GM23338 (cell line): ENCODE results near the gene LPO. TPM values are rescaled to one million over a fixed set of nuclear protein-coding genes. Genes with fewer than 3 reads are reported as not detected.

Source experiments
- ATAC-seq: fragments of 200-7000 bp; cut with Tn5 transposase; 3 replicates; pipeline ENCODE4 v1.9.1; 2020
- DNase-seq: peaks from one replicate; pipeline ENCODE4 v3.0.0-alpha.2; 2015; ENCODE audit warnings: low spot score
- H2AFZ ChIP-seq: fragments of 200-600 bp; sonication (generic); 2 replicates; pipeline ENCODE4 v1.8.0; 2016; ENCODE audit warnings: antibody characterized with exemption, mild to moderate bottlenecking, moderate library complexity
- H3F3A ChIP-seq: fragments of 200-600 bp; sonication (generic); replicated peaks from 2 replicates; pipeline ENCODE4 v1.8.0; 2017; ENCODE audit warnings: antibody characterized with exemption, mixed run types, low read depth
- H3K27ac ChIP-seq: fragments of 200-600 bp; sonication (generic); 2 replicates; pipeline ENCODE4 v1.6.1; 2016; ENCODE audit warnings: low read depth
- H3K27me3 ChIP-seq: fragments of 200-600 bp; sonication (generic); 2 replicates; pipeline ENCODE4 v1.8.0; 2016; ENCODE audit warnings: mild to moderate bottlenecking, mixed run types, moderate library complexity; ENCODE audit not compliant: insufficient read depth
- H3K36me3 ChIP-seq: fragments of 200-600 bp; sonication (generic); 2 replicates; pipeline ENCODE4 v1.8.0; 2016; ENCODE audit warnings: mild to moderate bottlenecking; ENCODE audit not compliant: insufficient read depth
- H3K4me1 ChIP-seq: fragments of 200-600 bp; sonication (generic); 2 replicates; pipeline ENCODE4 v1.8.0; 2016; ENCODE audit warnings: mild to moderate bottlenecking, moderate library complexity; ENCODE audit not compliant: insufficient read depth
- H3K4me2 ChIP-seq: fragments of 200-600 bp; sonication (generic); 2 replicates; pipeline ENCODE4 v1.7.1; 2017; ENCODE audit warnings: mixed run types
- H3K4me3 ChIP-seq: fragments of 200-600 bp; sonication (generic); 2 replicates; pipeline ENCODE4 v1.6.1; 2016; ENCODE audit warnings: mixed run types
- H3K79me2 ChIP-seq: fragments of 200-600 bp; sonication (generic); replicated peaks from 2 replicates; pipeline ENCODE4 v1.8.0; 2017; ENCODE audit warnings: mild to moderate bottlenecking; ENCODE audit not compliant: insufficient read depth
- H3K9me2 ChIP-seq: fragments of 200-600 bp; sonication (generic); 2 replicates; pipeline ENCODE4 v1.8.0; 2017; ENCODE audit not compliant: insufficient read depth
- H4K20me1 ChIP-seq: fragments of 200-600 bp; sonication (generic); replicated peaks from 2 replicates; pipeline ENCODE4 v1.8.0; 2017; ENCODE audit warnings: mild to moderate bottlenecking; ENCODE audit not compliant: insufficient read depth
- H3K27ac Mint-ChIP-seq: 2 replicates; pipeline ENCODE4 v1.8.0; 2020; ENCODE audit warnings: inconsistent platforms, mild to moderate bottlenecking, moderate library complexity, mixed read lengths
- H3K27me3 Mint-ChIP-seq: 3 replicates; pipeline ENCODE4 v1.8.0; 2022; ENCODE audit warnings: low read depth, mild to moderate bottlenecking, moderate library complexity, mixed read lengths, inconsistent platforms; ENCODE audit not compliant: insufficient read depth, poor library complexity
- H3K36me3 Mint-ChIP-seq: 3 replicates; pipeline ENCODE4 v1.8.0; 2021; ENCODE audit warnings: low read depth, mild to moderate bottlenecking, inconsistent platforms, moderate library complexity, mixed read lengths
- H3K4me1 Mint-ChIP-seq: 3 replicates; pipeline ENCODE4 v1.8.0; 2020; ENCODE audit warnings: mild to moderate bottlenecking, inconsistent platforms, mixed read lengths
- H3K4me3 Mint-ChIP-seq: 3 replicates; pipeline ENCODE4 v1.8.0; 2021; ENCODE audit warnings: moderate library complexity, mild to moderate bottlenecking, inconsistent platforms, mixed read lengths
- H3K9me3 Mint-ChIP-seq: 3 replicates; pipeline ENCODE4 v1.8.0; 2020; ENCODE audit warnings: moderate library complexity, mild to moderate bottlenecking, inconsistent platforms, mixed read lengths
- CREB1 ChIP-seq: fragments of 250-450 bp; sonication (Bioruptor Pico); IDR thresholded peaks from 2 replicates; pipeline ENCODE4 v1.5.0; 2020; ENCODE audit warnings: low read depth, mild to moderate bottlenecking, moderate library complexity
- EZH2 ChIP-seq: fragments of 200-600 bp; sonication (generic); IDR thresholded peaks from one replicate; pipeline ENCODE4 v1.8.0; 2017; ENCODE audit warnings: antibody characterized with exemption, mild to moderate bottlenecking, low read depth; ENCODE audit not compliant: unreplicated experiment
- EZH2phosphoT487 ChIP-seq: fragments of 200-600 bp; sonication (generic); IDR thresholded peaks from one replicate; pipeline ENCODE4 v1.8.1; 2018; ENCODE audit warnings: antibody characterized with exemption; ENCODE audit not compliant: unreplicated experiment
- JUNB ChIP-seq: IDR thresholded peaks from one replicate; pipeline ENCODE4 v1.6.1; 2016; ENCODE audit warnings: antibody characterized with exemption; ENCODE audit not compliant: unreplicated experiment
- NANOG ChIP-seq: IDR thresholded peaks from 2 replicates; pipeline ENCODE4 v1.6.1; 2016; ENCODE audit warnings: antibody characterized with exemption, borderline replicate concordance
- POLR2AphosphoS5 ChIP-seq: IDR thresholded peaks from 2 replicates; pipeline ENCODE4 v1.6.1; 2016; ENCODE audit warnings: antibody characterized with exemption, low read depth
- STAT1 ChIP-seq: IDR thresholded peaks from one replicate; pipeline ENCODE4 v1.6.1; 2016; ENCODE audit warnings: antibody characterized with exemption; ENCODE audit not compliant: unreplicated experiment
- ZNF114 ChIP-seq: fragments of 250-450 bp; sonication (Bioruptor Pico); IDR thresholded peaks from 2 replicates; pipeline ENCODE4 v1.5.0; 2020; ENCODE audit warnings: mild to moderate bottlenecking, moderate library complexity
- ZNF331 ChIP-seq: fragments of 250-450 bp; sonication (Bioruptor Pico); IDR thresholded peaks from 2 replicates; pipeline ENCODE4 v1.5.0; 2020; ENCODE audit warnings: low read depth, mild to moderate bottlenecking, moderate library complexity
- polyA plus RNA-seq: library from polyadenylated mRNA; unstranded; fragments of >200 nt; fragmentation: Nextera tagmentation; extraction: Ambion mirVana; gene quantifications from 2 replicates; pipeline ENCODE4 v1.2.1, GENCODE V29; 2016
- total RNA-seq: library from RNA; depleted of rRNA; stranded (reverse); fragments of >200 nt; shearing (Covaris generic); gene quantifications from 2 replicates; pipeline ENCODE4 v1.2.3, GENCODE V29; 2014
- TF ChIP-seq, protein P1 (sequence below): IDR thresholded peaks from 2 replicates; pipeline ENCODE4 v1.6.1; 2016; ENCODE audit warnings: antibody characterized with exemption
- TF ChIP-seq, protein P2 (sequence below), 2 experiments: fragments of 200-600 bp in 1 of 2; sonication (generic) in 1 of 2; conservative IDR thresholded peaks; 2 replicates each; pipeline versions ENCODE4 v1.5.1 to v1.6.1; 2016 to 2017; ENCODE audit warnings: antibody characterized with exemption in 2 of 2, low read depth in 2 of 2, mild to moderate bottlenecking in 2 of 2, moderate library complexity in 1 of 2
- TF ChIP-seq, protein P3 (sequence below): IDR thresholded peaks from one replicate; pipeline ENCODE4 v1.6.1; 2018; ENCODE audit warnings: antibody characterized with exemption; ENCODE audit not compliant: unreplicated experiment
- TF ChIP-seq, protein P4 (sequence below): fragments of 250-450 bp; sonication (Bioruptor Pico); IDR thresholded peaks from 2 replicates; pipeline ENCODE4 v1.5.0; 2020; ENCODE audit warnings: mild to moderate bottlenecking, moderate library complexity

The LPO gene
- total and polyA plus RNA-seq, 2 experiments from 2014 or later, result 0.13 to 0.35 TPM

DNA sequence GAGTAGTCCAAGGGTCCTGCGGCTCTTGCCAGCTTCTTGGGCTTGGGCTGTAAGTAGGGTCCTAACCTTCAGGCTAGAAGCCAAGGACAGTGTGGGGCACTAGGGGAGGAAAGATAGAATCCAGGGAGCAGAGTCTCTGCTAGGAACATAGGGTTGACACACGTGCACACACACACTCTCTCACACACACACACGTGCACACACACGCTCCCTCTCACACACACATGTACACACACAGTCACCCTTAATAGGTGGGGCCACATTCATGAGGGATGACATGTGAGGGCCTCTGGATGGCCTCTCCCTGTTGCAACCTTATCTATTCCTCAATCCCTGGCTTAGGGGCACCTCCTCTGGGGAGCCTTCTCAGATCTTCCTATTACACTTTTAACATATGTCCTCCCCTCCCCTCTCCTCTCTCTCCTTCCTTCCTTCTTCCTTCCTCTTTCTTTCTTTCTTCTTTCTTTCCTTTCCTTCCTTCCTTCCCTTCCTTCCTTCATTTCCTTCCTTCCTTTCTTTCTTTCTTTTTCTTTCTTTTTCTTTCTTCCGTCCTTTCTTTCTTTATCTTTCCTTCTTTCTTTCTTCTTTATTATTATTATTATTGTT, 42.8 kb upstream of the LPO start:
- TF ChIP-seq ZNF331 (CRISPR knock-in tag) (no peak), JUNB (no peak), ZNF114 (CRISPR knock-in tag) (no peak), EZH2 (no peak), CREB1 (CRISPR knock-in tag) (no peak), POLR2AphosphoS5 (no peak), NANOG (no peak), STAT1 (no peak), EZH2phosphoT487 (no peak)
- TF ChIP-seq, protein P1, sequence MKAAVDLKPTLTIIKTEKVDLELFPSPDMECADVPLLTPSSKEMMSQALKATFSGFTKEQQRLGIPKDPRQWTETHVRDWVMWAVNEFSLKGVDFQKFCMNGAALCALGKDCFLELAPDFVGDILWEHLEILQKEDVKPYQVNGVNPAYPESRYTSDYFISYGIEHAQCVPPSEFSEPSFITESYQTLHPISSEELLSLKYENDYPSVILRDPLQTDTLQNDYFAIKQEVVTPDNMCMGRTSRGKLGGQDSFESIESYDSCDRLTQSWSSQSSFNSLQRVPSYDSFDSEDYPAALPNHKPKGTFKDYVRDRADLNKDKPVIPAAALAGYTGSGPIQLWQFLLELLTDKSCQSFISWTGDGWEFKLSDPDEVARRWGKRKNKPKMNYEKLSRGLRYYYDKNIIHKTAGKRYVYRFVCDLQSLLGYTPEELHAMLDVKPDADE, result no peak
- TF ChIP-seq, protein P2, sequence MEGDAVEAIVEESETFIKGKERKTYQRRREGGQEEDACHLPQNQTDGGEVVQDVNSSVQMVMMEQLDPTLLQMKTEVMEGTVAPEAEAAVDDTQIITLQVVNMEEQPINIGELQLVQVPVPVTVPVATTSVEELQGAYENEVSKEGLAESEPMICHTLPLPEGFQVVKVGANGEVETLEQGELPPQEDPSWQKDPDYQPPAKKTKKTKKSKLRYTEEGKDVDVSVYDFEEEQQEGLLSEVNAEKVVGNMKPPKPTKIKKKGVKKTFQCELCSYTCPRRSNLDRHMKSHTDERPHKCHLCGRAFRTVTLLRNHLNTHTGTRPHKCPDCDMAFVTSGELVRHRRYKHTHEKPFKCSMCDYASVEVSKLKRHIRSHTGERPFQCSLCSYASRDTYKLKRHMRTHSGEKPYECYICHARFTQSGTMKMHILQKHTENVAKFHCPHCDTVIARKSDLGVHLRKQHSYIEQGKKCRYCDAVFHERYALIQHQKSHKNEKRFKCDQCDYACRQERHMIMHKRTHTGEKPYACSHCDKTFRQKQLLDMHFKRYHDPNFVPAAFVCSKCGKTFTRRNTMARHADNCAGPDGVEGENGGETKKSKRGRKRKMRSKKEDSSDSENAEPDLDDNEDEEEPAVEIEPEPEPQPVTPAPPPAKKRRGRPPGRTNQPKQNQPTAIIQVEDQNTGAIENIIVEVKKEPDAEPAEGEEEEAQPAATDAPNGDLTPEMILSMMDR (conservative IDR thresholded peaks at IDR 0.05; ENCODE audit: low read depth in 2 of 2), result no peak
- TF ChIP-seq, protein P3, sequence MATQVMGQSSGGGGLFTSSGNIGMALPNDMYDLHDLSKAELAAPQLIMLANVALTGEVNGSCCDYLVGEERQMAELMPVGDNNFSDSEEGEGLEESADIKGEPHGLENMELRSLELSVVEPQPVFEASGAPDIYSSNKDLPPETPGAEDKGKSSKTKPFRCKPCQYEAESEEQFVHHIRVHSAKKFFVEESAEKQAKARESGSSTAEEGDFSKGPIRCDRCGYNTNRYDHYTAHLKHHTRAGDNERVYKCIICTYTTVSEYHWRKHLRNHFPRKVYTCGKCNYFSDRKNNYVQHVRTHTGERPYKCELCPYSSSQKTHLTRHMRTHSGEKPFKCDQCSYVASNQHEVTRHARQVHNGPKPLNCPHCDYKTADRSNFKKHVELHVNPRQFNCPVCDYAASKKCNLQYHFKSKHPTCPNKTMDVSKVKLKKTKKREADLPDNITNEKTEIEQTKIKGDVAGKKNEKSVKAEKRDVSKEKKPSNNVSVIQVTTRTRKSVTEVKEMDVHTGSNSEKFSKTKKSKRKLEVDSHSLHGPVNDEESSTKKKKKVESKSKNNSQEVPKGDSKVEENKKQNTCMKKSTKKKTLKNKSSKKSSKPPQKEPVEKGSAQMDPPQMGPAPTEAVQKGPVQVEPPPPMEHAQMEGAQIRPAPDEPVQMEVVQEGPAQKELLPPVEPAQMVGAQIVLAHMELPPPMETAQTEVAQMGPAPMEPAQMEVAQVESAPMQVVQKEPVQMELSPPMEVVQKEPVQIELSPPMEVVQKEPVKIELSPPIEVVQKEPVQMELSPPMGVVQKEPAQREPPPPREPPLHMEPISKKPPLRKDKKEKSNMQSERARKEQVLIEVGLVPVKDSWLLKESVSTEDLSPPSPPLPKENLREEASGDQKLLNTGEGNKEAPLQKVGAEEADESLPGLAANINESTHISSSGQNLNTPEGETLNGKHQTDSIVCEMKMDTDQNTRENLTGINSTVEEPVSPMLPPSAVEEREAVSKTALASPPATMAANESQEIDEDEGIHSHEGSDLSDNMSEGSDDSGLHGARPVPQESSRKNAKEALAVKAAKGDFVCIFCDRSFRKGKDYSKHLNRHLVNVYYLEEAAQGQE, result no peak
- TF ChIP-seq, protein P4, sequence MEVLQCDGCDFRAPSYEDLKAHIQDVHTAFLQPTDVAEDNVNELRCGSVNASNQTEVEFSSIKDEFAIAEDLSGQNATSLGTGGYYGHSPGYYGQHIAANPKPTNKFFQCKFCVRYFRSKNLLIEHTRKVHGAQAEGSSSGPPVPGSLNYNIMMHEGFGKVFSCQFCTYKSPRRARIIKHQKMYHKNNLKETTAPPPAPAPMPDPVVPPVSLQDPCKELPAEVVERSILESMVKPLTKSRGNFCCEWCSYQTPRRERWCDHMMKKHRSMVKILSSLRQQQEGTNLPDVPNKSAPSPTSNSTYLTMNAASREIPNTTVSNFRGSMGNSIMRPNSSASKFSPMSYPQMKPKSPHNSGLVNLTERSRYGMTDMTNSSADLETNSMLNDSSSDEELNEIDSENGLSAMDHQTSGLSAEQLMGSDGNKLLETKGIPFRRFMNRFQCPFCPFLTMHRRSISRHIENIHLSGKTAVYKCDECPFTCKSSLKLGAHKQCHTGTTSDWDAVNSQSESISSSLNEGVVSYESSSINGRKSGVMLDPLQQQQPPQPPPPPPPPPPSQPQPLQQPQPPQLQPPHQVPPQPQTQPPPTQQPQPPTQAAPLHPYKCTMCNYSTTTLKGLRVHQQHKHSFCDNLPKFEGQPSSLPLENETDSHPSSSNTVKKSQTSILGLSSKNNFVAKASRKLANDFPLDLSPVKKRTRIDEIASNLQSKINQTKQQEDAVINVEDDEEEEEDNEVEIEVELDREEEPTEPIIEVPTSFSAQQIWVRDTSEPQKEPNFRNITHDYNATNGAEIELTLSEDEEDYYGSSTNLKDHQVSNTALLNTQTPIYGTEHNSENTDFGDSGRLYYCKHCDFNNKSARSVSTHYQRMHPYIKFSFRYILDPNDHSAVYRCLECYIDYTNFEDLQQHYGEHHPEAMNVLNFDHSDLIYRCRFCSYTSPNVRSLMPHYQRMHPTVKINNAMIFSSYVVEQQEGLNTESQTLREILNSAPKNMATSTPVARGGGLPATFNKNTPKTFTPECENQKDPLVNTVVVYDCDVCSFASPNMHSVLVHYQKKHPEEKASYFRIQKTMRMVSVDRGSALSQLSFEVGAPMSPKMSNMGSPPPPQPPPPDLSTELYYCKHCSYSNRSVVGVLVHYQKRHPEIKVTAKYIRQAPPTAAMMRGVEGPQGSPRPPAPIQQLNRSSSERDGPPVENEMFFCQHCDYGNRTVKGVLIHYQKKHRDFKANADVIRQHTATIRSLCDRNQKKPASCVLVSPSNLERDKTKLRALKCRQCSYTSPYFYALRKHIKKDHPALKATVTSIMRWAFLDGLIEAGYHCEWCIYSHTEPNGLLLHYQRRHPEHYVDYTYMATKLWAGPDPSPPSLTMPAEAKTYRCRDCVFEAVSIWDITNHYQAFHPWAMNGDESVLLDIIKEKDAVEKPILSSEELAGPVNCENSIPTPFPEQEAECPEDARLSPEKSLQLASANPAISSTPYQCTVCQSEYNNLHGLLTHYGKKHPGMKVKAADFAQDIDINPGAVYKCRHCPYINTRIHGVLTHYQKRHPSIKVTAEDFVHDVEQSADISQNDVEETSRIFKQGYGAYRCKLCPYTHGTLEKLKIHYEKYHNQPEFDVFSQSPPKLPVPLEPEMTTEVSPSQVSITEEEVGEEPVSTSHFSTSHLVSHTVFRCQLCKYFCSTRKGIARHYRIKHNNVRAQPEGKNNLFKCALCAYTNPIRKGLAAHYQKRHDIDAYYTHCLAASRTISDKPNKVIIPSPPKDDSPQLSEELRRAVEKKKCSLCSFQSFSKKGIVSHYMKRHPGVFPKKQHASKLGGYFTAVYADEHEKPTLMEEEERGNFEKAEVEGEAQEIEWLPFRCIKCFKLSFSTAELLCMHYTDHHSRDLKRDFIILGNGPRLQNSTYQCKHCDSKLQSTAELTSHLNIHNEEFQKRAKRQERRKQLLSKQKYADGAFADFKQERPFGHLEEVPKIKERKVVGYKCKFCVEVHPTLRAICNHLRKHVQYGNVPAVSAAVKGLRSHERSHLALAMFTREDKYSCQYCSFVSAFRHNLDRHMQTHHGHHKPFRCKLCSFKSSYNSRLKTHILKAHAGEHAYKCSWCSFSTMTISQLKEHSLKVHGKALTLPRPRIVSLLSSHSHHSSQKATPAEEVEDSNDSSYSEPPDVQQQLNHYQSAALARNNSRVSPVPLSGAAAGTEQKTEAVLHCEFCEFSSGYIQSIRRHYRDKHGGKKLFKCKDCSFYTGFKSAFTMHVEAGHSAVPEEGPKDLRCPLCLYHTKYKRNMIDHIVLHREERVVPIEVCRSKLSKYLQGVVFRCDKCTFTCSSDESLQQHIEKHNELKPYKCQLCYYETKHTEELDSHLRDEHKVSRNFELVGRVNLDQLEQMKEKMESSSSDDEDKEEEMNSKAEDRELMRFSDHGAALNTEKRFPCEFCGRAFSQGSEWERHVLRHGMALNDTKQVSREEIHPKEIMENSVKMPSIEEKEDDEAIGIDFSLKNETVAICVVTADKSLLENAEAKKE, result no peak
- no peaks in the 10 kb centered on the region for H3K36me3 ChIP-seq
- no peak overlapping the region for H3K4me3 Mint-ChIP-seq
- ATAC-seq (no peak), DNase-seq (no peak)
- H3K79me2 ChIP-seq, result no peaks in the 10 kb centered on the region
- H3K9me2 ChIP-seq, result no peaks in the 10 kb centered on the region
- H3K4me3 ChIP-seq, result no peak overlapping the region
- H3K4me1 Mint-ChIP-seq, result no peaks in the 10 kb centered on the region; the same call in 2 of the 3 replicates
- no peak overlapping the region for H3K27ac ChIP-seq
- H4K20me1 ChIP-seq, result no peaks in the 10 kb centered on the region
- H3K27me3 ChIP-seq, result 0 out of 2 replicates have a peak, but pooled peaks cover 2% of the 10 kb centered on the region
- H3F3A ChIP-seq, result no peaks in the 10 kb centered on the region
- H3K9me3 Mint-ChIP-seq, result no peaks in the 10 kb centered on the region
- H3K4me2 ChIP-seq, result no peak overlapping the region
- no peaks in the 10 kb centered on the region for H3K36me3 Mint-ChIP-seq
- no peaks in the 10 kb centered on the region for H3K4me1 ChIP-seq
- no peak overlapping the region for H2AFZ ChIP-seq
- H3K27me3 Mint-ChIP-seq, result peaks cover 23% of the 10 kb centered on the region
- no peak overlapping the region for H3K27ac Mint-ChIP-seq
